HG03457 (cell line): ENCODE data around the gene SND1.
A peak's percentile ranks its signal among the peaks of the same experiment; 100 is the strongest.

Source experiments
- ATAC-seq: cut with Tn5 transposase; IDR thresholded peaks from one replicate; pipeline ENCODE4 v1.9.1; 2021; ENCODE audit warnings: moderate number of reproducible peaks; ENCODE audit not compliant: unreplicated experiment

The SND1 gene

DNA sequence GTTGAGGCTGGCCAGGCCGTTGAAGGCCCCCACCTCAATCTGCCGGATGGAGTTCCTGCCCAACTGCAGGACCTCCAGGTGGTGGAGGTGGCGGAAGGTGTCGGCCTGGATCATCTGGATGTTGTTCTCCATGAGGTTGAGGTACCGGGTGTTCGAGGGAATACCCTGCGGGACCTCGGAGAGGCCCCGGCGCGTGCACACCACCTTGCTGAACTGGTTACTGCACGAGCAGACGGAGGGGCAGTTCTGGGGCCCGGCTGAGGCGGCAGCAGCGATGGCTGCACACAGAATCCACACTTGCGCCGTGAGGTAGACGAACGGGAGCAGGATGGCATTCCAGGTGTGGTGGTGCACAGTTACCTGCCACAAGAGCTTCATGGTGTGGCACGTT is 378.3 kb downstream of the SND1 start:
- ATAC-seq, result no peak

DNA sequence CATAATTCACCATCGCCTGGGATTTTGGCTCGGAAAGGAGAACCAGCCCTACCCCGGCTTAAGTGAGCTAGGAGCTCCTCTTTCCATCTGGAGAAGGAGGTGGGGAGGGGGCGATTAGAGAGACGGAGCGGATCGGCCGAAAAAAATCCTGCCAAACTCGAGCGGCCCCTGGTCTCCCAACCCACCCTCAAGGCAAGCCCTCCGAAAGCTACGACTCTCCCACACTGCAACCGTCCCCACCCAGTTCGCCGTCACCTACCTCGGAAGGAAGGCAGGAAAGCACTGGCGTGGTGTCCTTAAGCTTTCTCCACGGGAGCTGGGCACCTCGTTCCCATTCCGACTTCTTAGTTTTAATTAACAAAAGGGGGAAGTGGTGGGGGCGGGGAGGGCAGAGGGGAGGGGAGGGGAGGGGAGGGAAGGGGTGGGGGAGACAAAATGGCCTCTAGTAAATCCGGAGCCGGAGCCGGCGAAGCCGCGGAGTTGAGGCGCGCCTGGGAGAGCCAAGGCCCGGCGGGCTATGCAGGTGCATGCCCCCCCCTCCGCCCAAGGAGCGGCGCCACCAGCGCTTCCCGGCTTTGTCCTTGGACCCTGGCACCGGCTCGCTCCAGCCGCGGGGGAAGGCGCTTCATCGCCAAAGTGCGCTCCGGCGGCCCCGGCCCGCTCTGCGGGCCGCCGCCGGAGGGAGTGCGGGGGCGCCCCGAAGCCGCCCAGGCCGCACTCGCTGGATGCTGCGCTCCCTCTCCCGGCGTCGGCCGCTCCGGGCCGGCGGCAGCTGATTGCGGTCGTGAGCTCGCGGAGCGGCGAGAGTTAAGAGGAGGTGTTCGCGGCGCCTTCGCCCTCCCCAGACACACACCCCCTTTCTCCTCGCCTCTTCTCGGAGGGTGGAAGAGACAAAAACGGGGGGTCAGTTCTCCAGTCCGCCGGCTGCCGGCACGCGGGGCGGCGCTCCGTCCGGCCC is 378.9 kb downstream of the SND1 start, which contains the start of gene LRRC4:
TSS of gene LRRC4 (minus strand) at position 784 of the 958 bp plus-strand sequence. CDS start 797 bp downstream, outside the sequence.
- ATAC-seq, result no peak

DNA sequence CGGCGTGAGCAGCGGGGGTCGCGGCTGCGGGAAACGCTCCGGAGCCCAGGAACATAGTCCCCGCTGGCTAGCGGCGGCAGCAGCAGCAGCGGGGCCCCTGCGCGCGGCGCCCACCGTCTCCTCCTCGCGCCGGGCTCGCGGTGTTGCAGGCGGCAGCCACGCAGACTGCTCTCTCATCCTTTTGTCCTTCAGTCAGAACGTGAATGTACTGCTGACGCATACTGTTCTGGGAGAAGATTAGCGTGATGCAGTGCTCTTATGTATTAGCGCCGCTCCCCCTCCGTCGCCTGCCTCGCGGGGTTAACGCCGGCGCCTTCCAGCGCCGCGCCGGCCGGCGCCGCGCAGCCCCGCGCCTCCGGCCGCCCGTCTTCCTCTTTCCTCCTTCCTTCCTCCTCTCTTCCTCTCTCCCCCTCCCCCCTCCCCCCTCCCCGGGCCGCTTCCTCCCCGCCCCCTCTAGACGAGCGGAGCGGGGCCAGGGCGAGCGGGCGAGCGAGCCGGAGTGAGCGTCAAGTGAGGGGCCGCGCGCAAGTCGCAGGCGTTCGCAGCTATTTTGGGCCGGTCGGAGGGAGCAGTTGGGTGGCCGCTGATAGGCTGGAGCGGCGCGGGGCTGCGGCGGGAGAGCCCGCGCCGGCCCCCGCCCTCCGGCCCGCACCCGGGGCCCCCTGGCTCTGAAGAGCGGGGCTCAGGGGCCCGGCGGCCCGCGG is 380.1 kb downstream of the SND1 start:
- ATAC-seq, result no peak

DNA sequence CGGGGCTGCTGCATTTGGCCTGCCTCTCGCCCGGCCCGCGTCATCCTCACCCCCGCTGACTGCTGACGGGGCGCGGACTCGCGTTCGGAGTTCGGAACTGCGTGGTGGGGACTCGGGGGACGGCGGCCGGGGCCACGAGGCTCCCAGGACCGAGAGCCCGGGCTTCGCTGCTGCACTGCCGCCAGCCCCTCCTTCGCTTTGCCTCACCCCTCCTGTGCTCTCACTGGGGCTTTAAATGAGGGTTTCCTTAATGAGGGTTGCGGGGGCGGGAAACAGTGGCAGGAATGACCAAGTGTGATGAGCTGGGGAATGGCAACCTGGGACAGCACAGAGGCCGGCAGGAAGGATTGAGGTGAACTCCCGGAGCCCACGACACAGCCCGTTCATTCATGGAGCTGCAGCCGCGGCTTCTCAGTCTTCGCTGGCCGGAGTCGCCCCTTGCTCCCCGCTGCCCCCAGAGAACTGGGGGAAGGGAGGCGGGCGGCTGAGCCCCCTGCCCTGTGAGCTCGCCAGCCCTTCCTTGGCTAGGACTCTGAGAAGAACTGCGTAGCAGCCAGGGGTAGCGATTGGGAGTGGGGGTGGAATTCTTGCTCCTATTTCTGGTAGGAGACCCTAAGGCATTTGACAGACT is 380.7 kb downstream of the SND1 start:
- no peak for ATAC-seq

GRCh38 chr7:128033246-128033645 is 381.3 kb downstream of the SND1 start:
- no peak for ATAC-seq

DNA sequence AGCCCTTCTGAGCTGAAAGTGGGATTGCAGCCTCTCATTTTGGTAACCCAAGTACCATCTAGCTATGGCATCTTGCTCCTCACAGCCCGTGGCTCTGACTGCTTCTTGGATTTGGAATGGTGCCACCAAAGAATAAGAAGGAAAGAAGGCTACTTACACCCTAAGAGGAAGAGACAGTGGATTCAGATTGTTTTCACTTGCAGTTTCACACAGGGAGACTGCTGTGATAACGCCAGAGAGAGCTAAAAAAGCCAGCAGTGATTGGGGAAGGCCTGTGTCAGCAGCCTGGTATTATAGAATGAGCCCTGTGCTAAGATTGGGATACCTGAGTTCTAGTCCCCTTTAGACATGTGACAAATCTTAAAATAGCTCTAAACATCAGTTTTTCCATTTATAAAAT is 382.8 kb downstream of the SND1 start:
- ATAC-seq, result no peak

DNA sequence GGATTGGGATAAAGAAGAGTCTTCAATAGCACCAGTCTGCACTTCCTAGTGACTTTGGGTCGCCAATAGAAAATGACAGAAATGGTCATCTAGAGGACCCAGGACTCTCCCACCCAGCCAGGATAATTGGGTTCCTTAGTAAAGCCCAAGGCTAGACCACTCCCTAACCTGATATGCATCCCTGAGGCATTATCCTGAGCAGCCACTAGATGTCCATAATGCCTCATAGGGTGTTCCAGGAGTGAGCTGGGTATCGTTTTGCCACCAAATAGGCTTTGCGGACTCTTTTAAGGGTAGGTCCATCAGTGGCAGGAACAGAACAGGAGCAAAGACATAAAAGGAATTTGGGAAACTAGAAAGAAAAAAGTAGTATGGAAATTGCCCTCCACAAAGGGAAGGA is 383.7 kb downstream of the SND1 start:
- ATAC-seq, result no peak

GRCh38 chr7:128036226-128036940 is 384.4 kb downstream of the SND1 start:
- peak; percentile 65 for ATAC-seq

- no peak for ATAC-seq
Observed at GRCh38 chr7:128037081-128037480, 385.1 kb downstream of the SND1 start.

- ATAC-seq, result no peak
Observed at GRCh38 chr7:128037880-128038619, 386.1 kb downstream of the SND1 start.

DNA sequence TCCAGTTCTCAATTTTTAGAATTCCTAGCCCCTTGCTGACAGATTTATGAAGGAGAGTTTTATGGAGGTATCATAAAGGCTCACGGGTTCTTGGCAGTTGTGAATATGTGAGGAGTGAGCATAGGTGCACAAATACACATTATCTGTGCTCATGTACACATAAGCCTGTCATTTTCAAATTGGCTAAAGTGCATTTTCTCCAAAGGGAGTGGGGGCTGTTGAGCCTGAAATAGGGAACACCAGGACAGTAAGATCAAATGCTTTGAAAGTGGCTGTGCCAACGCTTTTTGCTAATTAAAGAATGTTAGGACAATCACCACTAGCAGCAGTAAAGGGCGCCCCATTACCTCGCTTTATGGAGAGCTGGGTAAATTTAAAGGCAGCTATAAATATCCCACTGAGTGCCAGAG is 387.6 kb downstream of the SND1 start:
- ATAC-seq, result no peak

DNA sequence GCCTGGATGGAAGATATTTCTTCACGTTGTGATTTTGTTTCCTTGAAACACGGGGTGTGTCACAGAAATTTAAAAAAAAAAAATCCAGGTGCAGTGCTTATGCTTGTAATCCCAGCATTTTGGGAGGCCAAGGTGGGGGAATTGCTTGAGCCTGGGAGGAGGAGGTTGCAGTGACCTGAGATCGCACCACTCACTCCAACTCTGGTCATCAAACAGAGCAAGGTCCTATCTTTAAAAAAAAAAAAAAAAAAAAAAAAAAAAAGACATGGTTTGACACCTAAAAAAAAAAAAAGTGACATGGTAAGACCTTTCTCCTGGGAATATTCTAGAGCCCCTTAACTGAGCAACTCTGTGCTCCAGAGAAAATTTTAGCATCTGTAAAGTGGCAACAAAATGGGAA is 388.2 kb downstream of the SND1 start:
- no peak for ATAC-seq

DNA sequence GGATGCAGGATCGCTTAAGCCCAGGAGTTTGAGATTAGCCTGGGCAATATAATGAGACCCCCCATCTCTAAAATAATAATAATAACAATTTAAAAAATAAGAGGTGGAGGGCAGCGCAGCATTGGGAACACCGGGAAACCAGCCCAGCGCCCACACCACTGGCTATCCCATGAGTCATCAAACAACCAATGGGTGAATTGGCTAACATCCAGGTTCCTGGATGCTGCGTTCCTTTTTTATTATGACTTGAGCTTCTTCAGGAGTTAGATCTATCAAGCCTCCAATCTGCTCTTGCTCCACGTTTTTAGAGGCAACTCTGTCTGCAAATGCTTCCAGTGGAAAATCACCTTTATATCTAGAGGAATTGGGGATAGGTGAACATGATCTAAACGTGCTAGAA is 389.2 kb downstream of the SND1 start:
- no peak for ATAC-seq

DNA sequence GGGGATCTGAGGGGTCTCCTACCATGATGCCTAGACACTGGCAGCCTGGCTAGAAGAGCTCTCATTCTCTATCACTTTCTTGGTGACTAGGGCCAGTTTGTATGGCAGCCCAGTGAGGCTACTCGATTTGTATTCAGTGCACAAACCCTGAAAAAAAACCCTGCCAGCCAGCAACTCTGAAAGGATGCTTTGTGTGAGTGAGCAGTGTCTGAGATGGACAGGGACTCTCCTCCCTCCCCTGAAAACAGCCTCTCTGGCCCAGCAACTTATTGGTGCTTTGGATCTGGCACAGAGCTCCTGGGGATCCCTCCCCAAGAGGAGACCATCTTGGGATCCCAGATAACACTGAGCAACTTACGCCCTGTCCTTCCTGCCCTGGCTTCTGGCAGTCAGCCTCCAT is 390.0 kb downstream of the SND1 start:
- ATAC-seq, result no peak

DNA sequence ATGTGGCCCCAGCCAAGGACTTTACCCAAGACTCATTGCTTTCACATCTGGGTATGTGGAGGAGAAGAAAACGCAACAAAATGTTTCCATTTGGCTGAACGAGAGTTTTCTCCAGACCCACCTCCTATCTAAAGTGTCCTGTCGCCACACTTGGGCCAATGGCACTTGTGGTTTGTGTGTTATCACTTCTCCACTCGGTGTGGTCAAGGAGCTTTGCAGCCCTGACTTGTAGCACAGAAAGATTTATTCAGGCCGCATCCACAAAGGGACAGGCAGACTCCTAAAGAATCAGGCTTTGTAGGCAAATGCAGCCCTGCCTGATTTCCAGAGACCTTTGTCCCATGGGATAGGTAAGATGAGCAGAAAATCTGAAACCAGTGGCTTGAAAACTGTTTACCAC is 392.1 kb downstream of the SND1 start:
- no peak for ATAC-seq

DNA sequence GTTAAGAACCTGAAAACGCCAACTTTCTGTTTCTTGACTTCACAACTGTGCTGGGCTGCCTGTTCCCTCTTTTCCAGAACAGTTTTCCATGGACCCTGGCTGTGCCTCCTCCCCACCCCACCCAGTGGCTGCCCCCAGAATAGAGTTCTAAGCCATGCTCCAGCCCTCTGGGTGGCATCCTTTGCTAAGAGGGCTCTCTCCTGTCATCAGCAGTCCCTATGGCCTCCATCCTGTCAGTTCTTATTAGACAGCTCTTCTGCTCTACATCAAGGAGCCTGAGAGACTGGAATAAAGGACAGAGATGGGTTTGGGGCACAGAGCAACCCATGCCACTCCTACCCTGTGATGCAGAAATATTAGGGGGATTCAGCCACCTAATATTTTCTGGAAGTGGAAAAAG is 393.2 kb downstream of the SND1 start:
- ATAC-seq, result no peak

DNA sequence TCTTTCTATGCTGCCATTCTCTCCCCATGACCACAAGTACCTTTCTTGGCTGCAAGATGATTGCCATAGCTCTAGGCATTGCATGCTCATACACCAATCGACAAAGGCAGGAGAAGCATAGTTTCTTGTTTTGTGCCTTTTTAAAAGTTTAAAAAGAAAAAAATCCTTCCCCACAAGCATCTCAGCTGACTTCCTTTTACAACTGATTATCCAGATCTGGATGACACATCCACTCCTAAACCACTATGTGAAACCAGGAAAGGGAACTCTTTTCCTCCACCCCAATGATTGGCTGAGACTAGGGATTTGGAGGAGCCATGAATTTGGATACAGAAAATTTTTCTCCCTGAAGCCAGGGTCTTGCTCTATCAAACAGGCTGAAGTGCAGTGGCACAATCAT is 393.8 kb downstream of the SND1 start:
- ATAC-seq, result no peak

DNA sequence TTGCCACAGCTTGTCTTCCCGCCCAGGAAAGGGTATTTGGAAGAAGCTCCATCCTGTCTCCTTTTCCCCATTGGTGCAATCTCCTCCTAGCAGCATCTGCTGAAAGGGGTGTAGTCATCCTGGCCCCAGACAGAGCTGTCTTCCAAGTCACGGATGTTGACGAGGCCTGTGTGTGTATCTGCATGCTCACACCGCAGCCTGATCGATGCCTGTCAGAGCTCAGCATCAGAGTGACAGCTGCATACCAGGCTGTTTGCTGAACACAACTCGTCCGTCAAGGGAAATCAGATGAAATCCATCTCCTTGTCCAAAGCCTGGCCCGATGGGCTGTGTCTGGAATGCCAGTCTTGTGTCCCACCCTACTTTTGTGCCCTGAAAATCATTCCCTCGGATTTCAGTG is 400.4 kb downstream of the SND1 start:
- no peak for ATAC-seq

- ATAC-seq, result no peak
Observed at GRCh38 chr7:128053023-128053422, 401.0 kb downstream of the SND1 start.

DNA sequence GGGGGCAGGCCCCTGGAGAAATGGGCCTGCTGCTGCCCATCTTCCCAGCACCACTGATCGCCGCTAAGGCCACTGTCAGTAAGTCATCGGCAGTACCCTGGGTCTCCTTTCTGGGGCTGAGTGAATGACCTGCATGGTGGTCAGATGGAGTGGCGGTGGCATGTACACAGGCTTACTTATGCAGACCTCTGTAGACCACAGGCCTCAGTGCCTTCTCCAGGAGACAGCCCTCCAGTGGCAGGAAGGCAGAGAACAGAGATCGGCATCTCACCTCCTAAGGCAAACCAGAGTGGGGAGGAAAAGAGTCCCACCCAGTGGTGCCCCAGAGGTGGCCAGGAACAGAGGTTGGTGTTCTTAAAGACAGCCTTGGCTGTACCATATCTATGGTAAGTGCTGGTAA is 402.0 kb downstream of the SND1 start:
- ATAC-seq, result no peak
